ENCODE results near the gene MSH6.
"Not testable (repeated sequence)": the region's sequence is repeated elsewhere in the genome, so short reads cannot be mapped to it uniquely, and the experiment has no call there.

The MSH6 gene

DNA sequence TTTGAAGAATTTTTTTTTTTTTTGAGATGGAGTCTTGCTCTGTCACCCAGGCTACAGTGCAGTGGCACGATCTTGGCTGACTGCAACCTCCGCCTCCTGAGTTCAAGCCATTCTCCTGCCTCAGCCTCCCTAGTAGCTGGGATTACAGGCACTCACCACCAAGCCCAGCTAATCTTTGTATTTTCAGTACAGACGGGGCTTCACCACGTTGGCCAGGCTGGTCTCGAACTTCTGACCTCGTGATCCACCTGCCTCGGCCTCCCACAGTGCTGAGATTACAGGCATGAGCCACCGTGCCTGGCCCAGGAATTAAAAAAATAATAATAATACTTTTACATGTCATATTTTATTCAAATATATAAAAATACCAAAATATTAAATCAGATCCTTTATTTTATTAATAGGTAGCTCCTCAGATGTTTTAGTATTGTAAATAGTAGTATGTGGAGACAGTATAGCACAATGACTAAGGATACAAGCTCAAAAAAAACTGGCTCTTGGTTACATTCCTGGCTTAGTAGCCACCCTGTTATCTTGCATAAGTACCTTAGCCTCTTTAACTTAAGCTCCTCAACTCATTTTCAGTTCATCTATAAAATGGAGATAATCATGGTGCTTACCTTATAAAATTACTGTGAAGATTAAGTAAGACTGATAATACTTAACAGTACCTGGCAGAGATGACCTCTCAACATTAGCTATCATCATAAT, 70.3 kb downstream of the MSH6 start:
- not testable (repeated sequence) for DNase-seq

All from NCI-H510A treated with DMSO at 0.1 percent for 48 hours (cell line).